ENCODE measurements around the gene SLMAP.

SLMAP gene

DNA sequence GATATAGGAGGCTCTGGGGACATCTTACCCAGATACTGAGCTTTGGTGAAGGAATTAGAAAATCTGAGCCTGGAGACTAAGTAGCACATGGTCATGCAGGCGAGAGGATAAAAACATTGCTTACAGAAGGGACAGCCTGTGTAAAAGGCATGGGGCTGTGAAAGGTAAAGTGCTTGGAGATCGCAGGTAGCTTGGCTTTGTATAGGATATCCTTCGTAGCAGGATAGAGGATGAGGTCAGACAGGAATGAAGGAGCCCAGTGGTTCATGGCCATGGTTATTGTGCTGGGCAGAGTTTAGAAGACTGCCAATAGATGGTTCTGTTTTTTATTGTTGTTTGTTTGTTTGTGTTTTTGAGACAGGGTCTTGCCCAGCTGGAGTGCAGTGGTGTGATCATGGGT is 82.5 kb downstream of the SLMAP start:
- H3K4me3 ChIP-seq (ENCODE audit: insufficient read depth, low read depth, low read length, poor library complexity, severe bottlenecking), result no peak overlapping the region
- no peak overlapping the region for H3K27ac ChIP-seq (ENCODE audit: insufficient read depth, low read length, poor library complexity, severe bottlenecking)
- H3K9me3 ChIP-seq (ENCODE audit: control insufficient read depth, low read length), result no peaks in the 10 kb centered on the region
- no peaks in the 10 kb centered on the region for H3K27me3 ChIP-seq (replicated peaks; ENCODE audit: control insufficient read depth, insufficient read depth, low read length, poor library complexity, severe bottlenecking)
- no peaks in the 10 kb centered on the region for H3K36me3 ChIP-seq (ENCODE audit: control insufficient read depth, insufficient read depth, low read length)
- H3K4me1 ChIP-seq (ENCODE audit: control insufficient read depth, insufficient read depth, low read length, poor library complexity, severe bottlenecking), result no peaks in the 10 kb centered on the region
- DNase-seq, result no peak

DNA sequence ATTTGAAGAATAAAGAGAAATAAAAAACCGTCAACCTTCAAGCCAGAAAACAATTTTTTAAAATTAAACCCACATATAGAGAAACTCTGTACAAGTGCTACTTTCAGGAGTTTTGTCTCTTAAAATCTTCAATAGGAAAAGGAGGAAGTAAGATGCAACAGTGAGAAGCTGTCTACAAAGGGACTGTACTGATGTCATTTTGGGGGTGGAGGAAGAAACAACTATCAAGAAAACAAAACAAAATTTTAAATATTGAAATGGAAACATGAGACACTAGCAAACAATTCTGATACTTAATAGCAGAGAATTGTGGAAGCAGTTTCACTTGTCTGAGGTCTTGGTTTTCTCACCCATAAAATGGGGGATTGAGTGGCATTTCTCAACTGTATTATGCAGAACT is 84.4 kb downstream of the SLMAP start:
- H3K27ac ChIP-seq (ENCODE audit: insufficient read depth, low read length, poor library complexity, severe bottlenecking), result no peak overlapping the region
- H3K27me3 ChIP-seq (replicated peaks; ENCODE audit: control insufficient read depth, insufficient read depth, low read length, poor library complexity, severe bottlenecking), result no peaks in the 10 kb centered on the region
- no peak overlapping the region for H3K4me3 ChIP-seq (ENCODE audit: insufficient read depth, low read depth, low read length, poor library complexity, severe bottlenecking)
- no peaks in the 10 kb centered on the region for H3K4me1 ChIP-seq (ENCODE audit: control insufficient read depth, insufficient read depth, low read length, poor library complexity, severe bottlenecking)
- no peaks in the 10 kb centered on the region for H3K36me3 ChIP-seq (ENCODE audit: control insufficient read depth, insufficient read depth, low read length)
- no peak for DNase-seq
- no peaks in the 10 kb centered on the region for H3K9me3 ChIP-seq (ENCODE audit: control insufficient read depth, low read length)

DNA sequence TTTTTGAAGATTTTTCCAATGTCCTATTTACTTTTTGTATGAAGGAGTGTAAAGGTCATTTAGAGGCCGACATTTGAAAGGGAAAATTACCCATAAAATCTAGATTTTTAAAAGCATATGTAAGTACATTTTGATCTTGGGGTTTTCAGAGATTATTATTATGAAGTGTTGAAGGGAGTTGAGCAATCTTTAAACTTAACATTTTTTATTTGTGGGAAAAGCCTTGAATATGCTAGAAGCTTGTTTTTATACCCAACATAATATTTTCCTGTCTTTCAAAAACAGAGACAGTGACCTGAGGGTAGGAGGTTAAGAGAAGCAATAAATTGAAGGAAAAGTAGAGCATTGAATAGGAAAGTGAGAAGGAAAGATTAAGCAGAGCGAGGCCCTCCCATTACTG is 85.7 kb downstream of the SLMAP start:
- no peak for DNase-seq
- no peak overlapping the region for H3K4me3 ChIP-seq (ENCODE audit: insufficient read depth, low read depth, low read length, poor library complexity, severe bottlenecking)
- no peaks in the 10 kb centered on the region for H3K9me3 ChIP-seq (ENCODE audit: control insufficient read depth, low read length)
- H3K36me3 ChIP-seq (ENCODE audit: control insufficient read depth, insufficient read depth, low read length), result no peaks in the 10 kb centered on the region
- H3K4me1 ChIP-seq (ENCODE audit: control insufficient read depth, insufficient read depth, low read length, poor library complexity, severe bottlenecking), result no peaks in the 10 kb centered on the region
- H3K27me3 ChIP-seq (replicated peaks; ENCODE audit: control insufficient read depth, insufficient read depth, low read length, poor library complexity, severe bottlenecking), result no peaks in the 10 kb centered on the region
- no peak overlapping the region for H3K27ac ChIP-seq (ENCODE audit: insufficient read depth, low read length, poor library complexity, severe bottlenecking)

GRCh38 chr3:57848177-57848738 is 92.1 kb downstream of the SLMAP start:
- Histone ChIP-seq H3K4me3 (ENCODE audit: insufficient read depth, low read depth, low read length, poor library complexity, severe bottlenecking) (no peak overlapping the region), H3K9me3 (ENCODE audit: control insufficient read depth, low read length) (no peaks in the 10 kb centered on the region), H3K36me3 (ENCODE audit: control insufficient read depth, insufficient read depth, low read length) (no peaks in the 10 kb centered on the region), H3K4me1 (ENCODE audit: control insufficient read depth, insufficient read depth, low read length, poor library complexity, severe bottlenecking) (no peaks in the 10 kb centered on the region), H3K27me3 (replicated peaks; ENCODE audit: control insufficient read depth, insufficient read depth, low read length, poor library complexity, severe bottlenecking) (no peaks in the 10 kb centered on the region), H3K27ac (ENCODE audit: insufficient read depth, low read length, poor library complexity, severe bottlenecking) (no peak overlapping the region)
- no peak for DNase-seq

DNA sequence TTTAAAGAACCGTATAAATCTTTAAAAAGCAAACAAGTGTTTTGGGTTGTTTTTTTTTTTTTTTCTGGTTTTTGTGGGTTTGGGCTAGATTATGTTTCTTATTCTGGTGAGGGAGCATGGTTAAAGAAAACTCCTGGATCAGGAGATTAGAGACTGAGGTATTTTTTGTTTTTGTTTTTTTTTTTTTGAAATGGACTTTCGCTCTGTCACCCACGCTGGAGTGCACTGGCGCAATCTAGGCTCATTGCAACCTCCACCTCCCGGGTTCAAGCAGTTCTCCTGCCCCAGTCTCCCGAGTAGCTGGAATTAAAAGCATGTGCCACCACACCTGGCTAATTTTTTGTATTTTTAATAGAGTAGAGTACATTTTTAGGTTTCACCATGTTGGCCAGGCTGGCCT is 95.2 kb downstream of the SLMAP start:
- Histone ChIP-seq H3K4me1 (ENCODE audit: control insufficient read depth, insufficient read depth, low read length, poor library complexity, severe bottlenecking) (no peaks in the 10 kb centered on the region), H3K27ac (ENCODE audit: insufficient read depth, low read length, poor library complexity, severe bottlenecking) (no peak overlapping the region), H3K36me3 (ENCODE audit: control insufficient read depth, insufficient read depth, low read length) (no peaks in the 10 kb centered on the region), H3K27me3 (replicated peaks; ENCODE audit: control insufficient read depth, insufficient read depth, low read length, poor library complexity, severe bottlenecking) (no peaks in the 10 kb centered on the region), H3K4me3 (ENCODE audit: insufficient read depth, low read depth, low read length, poor library complexity, severe bottlenecking) (no peak overlapping the region), H3K9me3 (ENCODE audit: control insufficient read depth, low read length) (no peaks in the 10 kb centered on the region)
- DNase-seq, result no peak

DNA sequence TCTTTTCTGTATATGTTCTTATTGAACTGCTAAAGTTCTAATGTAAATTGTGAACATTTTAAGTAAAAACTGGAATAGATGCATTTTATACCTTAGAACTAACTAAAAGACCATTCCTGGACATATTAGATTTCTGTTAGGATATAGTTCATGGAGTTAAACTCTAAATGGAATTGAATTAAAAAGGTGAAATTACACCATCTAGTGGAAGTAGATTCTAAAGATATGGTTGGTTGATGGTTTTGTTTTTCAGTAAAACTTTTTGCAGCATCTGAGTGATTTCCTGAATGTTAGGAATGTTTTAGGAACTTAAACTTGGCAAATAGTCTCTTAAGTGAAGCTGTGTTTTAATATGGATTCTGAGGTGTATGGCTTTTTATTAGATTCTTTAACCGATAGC is 96.8 kb downstream of the SLMAP start:
- no peak for DNase-seq
- peaks cover 5% of the 10 kb centered on the region for H3K36me3 ChIP-seq (ENCODE audit: control insufficient read depth, insufficient read depth, low read length)
- no peak overlapping the region for H3K27ac ChIP-seq (ENCODE audit: insufficient read depth, low read length, poor library complexity, severe bottlenecking)

GRCh38 chr3:57855281-57855680 is 99.2 kb downstream of the SLMAP start:
- Histone ChIP-seq H3K36me3 (ENCODE audit: control insufficient read depth, insufficient read depth, low read length) (peaks cover 21% of the 10 kb centered on the region), H3K4me1 (ENCODE audit: control insufficient read depth, insufficient read depth, low read length, poor library complexity, severe bottlenecking) (no peaks in the 10 kb centered on the region), H3K4me3 (ENCODE audit: insufficient read depth, low read depth, low read length, poor library complexity, severe bottlenecking) (no peak overlapping the region), H3K9me3 (ENCODE audit: control insufficient read depth, low read length) (no peaks in the 10 kb centered on the region), H3K27me3 (replicated peaks; ENCODE audit: control insufficient read depth, insufficient read depth, low read length, poor library complexity, severe bottlenecking) (no peaks in the 10 kb centered on the region), H3K27ac (ENCODE audit: insufficient read depth, low read length, poor library complexity, severe bottlenecking) (no peak overlapping the region)
- no peak for DNase-seq

More for the DNA sequence above, 96.8 kb downstream of the SLMAP start:
- no peaks in the 10 kb centered on the region for H3K9me3 ChIP-seq (ENCODE audit: control insufficient read depth, low read length)
- H3K27me3 ChIP-seq (replicated peaks; ENCODE audit: control insufficient read depth, insufficient read depth, low read length, poor library complexity, severe bottlenecking), result no peaks in the 10 kb centered on the region
- H3K4me1 ChIP-seq (ENCODE audit: control insufficient read depth, insufficient read depth, low read length, poor library complexity, severe bottlenecking), result no peaks in the 10 kb centered on the region
- no peak overlapping the region for H3K4me3 ChIP-seq (ENCODE audit: insufficient read depth, low read depth, low read length, poor library complexity, severe bottlenecking)

DNA sequence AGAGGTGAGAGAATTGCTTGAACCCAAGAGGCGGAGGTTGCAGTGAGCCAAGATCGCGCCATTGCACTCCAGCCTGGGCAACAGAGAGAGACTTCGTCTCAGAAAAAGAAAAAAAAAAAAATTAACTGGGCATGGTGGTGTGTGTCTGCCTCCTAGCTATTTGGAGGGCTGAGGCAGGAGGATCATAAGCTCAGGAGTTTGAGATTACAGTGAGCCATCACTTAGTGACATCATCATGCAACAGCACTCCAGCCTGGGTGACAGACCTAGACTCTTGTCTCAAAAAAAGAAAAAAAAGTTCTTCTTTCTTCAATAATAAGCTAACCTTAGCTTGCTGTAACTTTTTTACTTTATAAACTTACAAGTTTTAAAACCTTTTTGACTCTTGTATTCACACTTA is 99.8 kb downstream of the SLMAP start:
- Histone ChIP-seq H3K27me3 (replicated peaks; ENCODE audit: control insufficient read depth, insufficient read depth, low read length, poor library complexity, severe bottlenecking) (no peaks in the 10 kb centered on the region), H3K4me3 (ENCODE audit: insufficient read depth, low read depth, low read length, poor library complexity, severe bottlenecking) (no peak overlapping the region), H3K4me1 (ENCODE audit: control insufficient read depth, insufficient read depth, low read length, poor library complexity, severe bottlenecking) (no peaks in the 10 kb centered on the region), H3K9me3 (ENCODE audit: control insufficient read depth, low read length) (no peaks in the 10 kb centered on the region), H3K27ac (ENCODE audit: insufficient read depth, low read length, poor library complexity, severe bottlenecking) (no peak overlapping the region), H3K36me3 (ENCODE audit: control insufficient read depth, insufficient read depth, low read length) (peaks cover 21% of the 10 kb centered on the region)
- no peak for DNase-seq

DNA sequence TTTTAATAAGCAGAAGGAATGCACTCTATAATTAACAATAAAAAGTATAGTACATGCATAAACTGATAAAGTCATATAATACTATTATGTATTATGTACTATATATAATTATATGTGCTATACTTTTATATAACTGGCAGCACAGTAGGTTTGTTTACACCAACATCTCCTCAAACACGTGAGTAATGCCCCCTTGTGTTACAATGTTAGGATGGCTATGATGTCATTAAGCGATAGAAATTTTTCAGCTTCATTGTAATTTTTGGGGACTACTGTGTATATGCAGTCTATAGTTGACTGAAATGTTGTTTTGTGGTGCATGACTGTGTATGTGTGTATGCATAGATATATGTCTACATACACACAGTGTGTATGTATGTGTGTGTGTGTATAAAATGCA is 100.6 kb downstream of the SLMAP start:
- Histone ChIP-seq H3K9me3 (ENCODE audit: control insufficient read depth, low read length) (no peaks in the 10 kb centered on the region), H3K4me1 (ENCODE audit: control insufficient read depth, insufficient read depth, low read length, poor library complexity, severe bottlenecking) (no peaks in the 10 kb centered on the region), H3K36me3 (ENCODE audit: control insufficient read depth, insufficient read depth, low read length) (peaks cover 21% of the 10 kb centered on the region), H3K27me3 (replicated peaks; ENCODE audit: control insufficient read depth, insufficient read depth, low read length, poor library complexity, severe bottlenecking) (no peaks in the 10 kb centered on the region), H3K27ac (ENCODE audit: insufficient read depth, low read length, poor library complexity, severe bottlenecking) (no peak overlapping the region), H3K4me3 (ENCODE audit: insufficient read depth, low read depth, low read length, poor library complexity, severe bottlenecking) (no peak overlapping the region)
- no peak for DNase-seq

- H3K9me3 ChIP-seq (ENCODE audit: control insufficient read depth, low read length), result no peaks in the 10 kb centered on the region
- H3K36me3 ChIP-seq (ENCODE audit: control insufficient read depth, insufficient read depth, low read length), result peaks cover 22% of the 10 kb centered on the region
Measured at GRCh38 chr3:57862894-57863293, 106.8 kb downstream of the SLMAP start.

DNA sequence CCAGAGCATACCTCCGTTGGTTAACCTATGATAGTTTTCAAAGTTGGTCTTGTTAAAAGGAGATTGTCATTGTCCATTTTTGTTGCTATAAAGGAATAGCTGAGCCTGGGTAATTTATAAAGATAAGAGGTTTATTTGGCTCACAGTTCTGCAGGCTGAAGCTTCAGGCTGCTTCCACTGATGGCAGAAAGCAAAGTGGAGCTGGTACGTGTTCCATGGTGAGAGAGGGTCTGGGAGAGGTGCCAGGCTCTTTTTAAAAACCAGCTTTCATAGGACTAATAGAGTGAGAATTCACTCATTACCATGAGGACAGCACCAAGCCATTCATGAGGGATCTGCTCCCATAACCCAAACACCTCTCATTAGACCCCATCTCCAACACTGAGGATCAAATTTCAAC is 107.3 kb downstream of the SLMAP start:
- no peak overlapping the region for H3K27ac ChIP-seq (ENCODE audit: insufficient read depth, low read length, poor library complexity, severe bottlenecking)
- H3K4me1 ChIP-seq (ENCODE audit: control insufficient read depth, insufficient read depth, low read length, poor library complexity, severe bottlenecking), result no peaks in the 10 kb centered on the region

More at GRCh38 chr3:57862894-57863293, 106.8 kb downstream of the SLMAP start:
- DNase-seq, result no peak
- no peaks in the 10 kb centered on the region for H3K4me1 ChIP-seq (ENCODE audit: control insufficient read depth, insufficient read depth, low read length, poor library complexity, severe bottlenecking)
- H3K4me3 ChIP-seq (ENCODE audit: insufficient read depth, low read depth, low read length, poor library complexity, severe bottlenecking), result no peak overlapping the region
- H3K27me3 ChIP-seq (replicated peaks; ENCODE audit: control insufficient read depth, insufficient read depth, low read length, poor library complexity, severe bottlenecking), result no peaks in the 10 kb centered on the region
- H3K27ac ChIP-seq (ENCODE audit: insufficient read depth, low read length, poor library complexity, severe bottlenecking), result no peak overlapping the region

More for the DNA sequence above, 107.3 kb downstream of the SLMAP start:
- no peak for DNase-seq
- no peak overlapping the region for H3K4me3 ChIP-seq (ENCODE audit: insufficient read depth, low read depth, low read length, poor library complexity, severe bottlenecking)
- H3K36me3 ChIP-seq (ENCODE audit: control insufficient read depth, insufficient read depth, low read length), result peaks cover 22% of the 10 kb centered on the region
- H3K9me3 ChIP-seq (ENCODE audit: control insufficient read depth, low read length), result no peaks in the 10 kb centered on the region
- no peaks in the 10 kb centered on the region for H3K27me3 ChIP-seq (replicated peaks; ENCODE audit: control insufficient read depth, insufficient read depth, low read length, poor library complexity, severe bottlenecking)

All from effector memory CD4-positive, alpha-beta T cell (primary cell).